ENCODE data around the gene APBA2.

GRCh38 chr15:28868744-28869345 is 16.9 kb upstream of the APBA2 start:
- TF ChIP-seq ZNF394 (tag by site-specific recombination; IDR thresholded peaks at IDR 0.05; ENCODE audit: borderline replicate concordance) (no peak), ZNF2 (tag by site-specific recombination; IDR thresholded peaks at IDR 0.05) (no peak), ZFP3 (tag by site-specific recombination; IDR thresholded peaks at IDR 0.05; ENCODE audit: low read depth) (no peak), ZNF274 (IDR thresholded peaks at IDR 0.05; ENCODE audit: low read length) (no peak), ZNF274 (tag by site-specific recombination; IDR thresholded peaks at IDR 0.05; ENCODE audit: borderline replicate concordance) (no peak), YY1 (tag by site-specific recombination; IDR thresholded peaks at IDR 0.05) (no peak)
- TF ChIP-seq, protein P1, sequence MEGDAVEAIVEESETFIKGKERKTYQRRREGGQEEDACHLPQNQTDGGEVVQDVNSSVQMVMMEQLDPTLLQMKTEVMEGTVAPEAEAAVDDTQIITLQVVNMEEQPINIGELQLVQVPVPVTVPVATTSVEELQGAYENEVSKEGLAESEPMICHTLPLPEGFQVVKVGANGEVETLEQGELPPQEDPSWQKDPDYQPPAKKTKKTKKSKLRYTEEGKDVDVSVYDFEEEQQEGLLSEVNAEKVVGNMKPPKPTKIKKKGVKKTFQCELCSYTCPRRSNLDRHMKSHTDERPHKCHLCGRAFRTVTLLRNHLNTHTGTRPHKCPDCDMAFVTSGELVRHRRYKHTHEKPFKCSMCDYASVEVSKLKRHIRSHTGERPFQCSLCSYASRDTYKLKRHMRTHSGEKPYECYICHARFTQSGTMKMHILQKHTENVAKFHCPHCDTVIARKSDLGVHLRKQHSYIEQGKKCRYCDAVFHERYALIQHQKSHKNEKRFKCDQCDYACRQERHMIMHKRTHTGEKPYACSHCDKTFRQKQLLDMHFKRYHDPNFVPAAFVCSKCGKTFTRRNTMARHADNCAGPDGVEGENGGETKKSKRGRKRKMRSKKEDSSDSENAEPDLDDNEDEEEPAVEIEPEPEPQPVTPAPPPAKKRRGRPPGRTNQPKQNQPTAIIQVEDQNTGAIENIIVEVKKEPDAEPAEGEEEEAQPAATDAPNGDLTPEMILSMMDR (tag by site-specific recombination; IDR thresholded peaks at IDR 0.05) = no peak
- TF ChIP-seq, protein P2, sequence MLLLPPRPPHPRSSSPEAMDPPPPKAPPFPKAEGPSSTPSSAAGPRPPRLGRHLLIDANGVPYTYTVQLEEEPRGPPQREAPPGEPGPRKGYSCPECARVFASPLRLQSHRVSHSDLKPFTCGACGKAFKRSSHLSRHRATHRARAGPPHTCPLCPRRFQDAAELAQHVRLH (tag by site-specific recombination; IDR thresholded peaks at IDR 0.05) = no peak
- TF ChIP-seq, protein P3, sequence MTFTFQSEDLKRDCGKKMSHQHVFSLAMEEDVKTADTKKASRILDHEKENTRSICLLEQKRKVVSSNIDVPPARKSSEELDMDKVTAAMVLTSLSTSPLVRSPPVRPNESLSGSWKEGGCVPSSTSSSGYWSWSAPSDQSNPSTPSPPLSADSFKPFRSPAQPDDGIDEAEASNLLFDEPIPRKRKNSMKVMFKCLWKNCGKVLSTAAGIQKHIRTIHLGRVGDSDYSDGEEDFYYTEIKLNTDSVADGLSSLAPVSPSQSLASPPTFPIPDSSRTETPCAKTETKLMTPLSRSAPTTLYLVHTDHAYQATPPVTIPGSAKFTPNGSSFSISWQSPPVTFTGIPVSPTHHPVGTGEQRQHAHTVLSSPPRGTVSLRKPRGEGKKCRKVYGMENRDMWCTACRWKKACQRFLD (tag by site-specific recombination; IDR thresholded peaks at IDR 0.05) = no peak
- TF ChIP-seq, protein P4, sequence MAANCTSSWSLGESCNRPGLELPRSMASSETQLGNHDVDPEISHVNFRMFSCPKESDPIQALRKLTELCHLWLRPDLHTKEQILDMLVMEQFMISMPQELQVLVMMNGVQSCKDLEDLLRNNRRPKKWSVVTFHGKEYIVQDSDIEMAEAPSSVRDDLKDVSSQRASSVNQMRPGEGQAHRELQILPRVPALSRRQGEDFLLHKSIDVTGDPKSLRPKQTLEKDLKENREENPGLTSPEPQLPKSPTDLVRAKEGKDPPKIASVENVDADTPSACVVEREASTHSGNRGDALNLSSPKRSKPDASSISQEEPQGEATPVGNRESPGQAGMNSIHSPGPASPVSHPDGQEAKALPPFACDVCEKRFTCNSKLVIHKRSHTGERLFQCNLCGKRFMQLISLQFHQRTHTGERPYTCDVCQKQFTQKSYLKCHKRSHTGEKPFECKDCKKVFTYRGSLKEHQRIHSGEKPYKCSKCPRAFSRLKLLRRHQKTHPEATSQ (tag by site-specific recombination; IDR thresholded peaks at IDR 0.05) = no peak
